ENCODE results near the gene BRD9.
"Not testable (repeated sequence)": the region's sequence is repeated elsewhere in the genome, so short reads cannot be mapped to it uniquely, and the experiment has no call there.

GRCh38 chr5:940741-941140 is 48.1 kb upstream of the BRD9 start:
- TF ChIP-seq POLR2AphosphoS5 (IDR thresholded peaks at IDR 0.05; ENCODE audit: low read depth); GABPA (IDR thresholded peaks at IDR 0.05; ENCODE audit: low read depth); SPI1 (IDR thresholded peaks at IDR 0.05; ENCODE audit: borderline replicate concordance, low read depth): not testable (repeated sequence)
- TF ChIP-seq, protein P1, sequence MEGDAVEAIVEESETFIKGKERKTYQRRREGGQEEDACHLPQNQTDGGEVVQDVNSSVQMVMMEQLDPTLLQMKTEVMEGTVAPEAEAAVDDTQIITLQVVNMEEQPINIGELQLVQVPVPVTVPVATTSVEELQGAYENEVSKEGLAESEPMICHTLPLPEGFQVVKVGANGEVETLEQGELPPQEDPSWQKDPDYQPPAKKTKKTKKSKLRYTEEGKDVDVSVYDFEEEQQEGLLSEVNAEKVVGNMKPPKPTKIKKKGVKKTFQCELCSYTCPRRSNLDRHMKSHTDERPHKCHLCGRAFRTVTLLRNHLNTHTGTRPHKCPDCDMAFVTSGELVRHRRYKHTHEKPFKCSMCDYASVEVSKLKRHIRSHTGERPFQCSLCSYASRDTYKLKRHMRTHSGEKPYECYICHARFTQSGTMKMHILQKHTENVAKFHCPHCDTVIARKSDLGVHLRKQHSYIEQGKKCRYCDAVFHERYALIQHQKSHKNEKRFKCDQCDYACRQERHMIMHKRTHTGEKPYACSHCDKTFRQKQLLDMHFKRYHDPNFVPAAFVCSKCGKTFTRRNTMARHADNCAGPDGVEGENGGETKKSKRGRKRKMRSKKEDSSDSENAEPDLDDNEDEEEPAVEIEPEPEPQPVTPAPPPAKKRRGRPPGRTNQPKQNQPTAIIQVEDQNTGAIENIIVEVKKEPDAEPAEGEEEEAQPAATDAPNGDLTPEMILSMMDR (IDR thresholded peaks at IDR 0.05; ENCODE audit: insufficient read depth, low read length), result not testable (repeated sequence)
- TF ChIP-seq, protein P2, sequence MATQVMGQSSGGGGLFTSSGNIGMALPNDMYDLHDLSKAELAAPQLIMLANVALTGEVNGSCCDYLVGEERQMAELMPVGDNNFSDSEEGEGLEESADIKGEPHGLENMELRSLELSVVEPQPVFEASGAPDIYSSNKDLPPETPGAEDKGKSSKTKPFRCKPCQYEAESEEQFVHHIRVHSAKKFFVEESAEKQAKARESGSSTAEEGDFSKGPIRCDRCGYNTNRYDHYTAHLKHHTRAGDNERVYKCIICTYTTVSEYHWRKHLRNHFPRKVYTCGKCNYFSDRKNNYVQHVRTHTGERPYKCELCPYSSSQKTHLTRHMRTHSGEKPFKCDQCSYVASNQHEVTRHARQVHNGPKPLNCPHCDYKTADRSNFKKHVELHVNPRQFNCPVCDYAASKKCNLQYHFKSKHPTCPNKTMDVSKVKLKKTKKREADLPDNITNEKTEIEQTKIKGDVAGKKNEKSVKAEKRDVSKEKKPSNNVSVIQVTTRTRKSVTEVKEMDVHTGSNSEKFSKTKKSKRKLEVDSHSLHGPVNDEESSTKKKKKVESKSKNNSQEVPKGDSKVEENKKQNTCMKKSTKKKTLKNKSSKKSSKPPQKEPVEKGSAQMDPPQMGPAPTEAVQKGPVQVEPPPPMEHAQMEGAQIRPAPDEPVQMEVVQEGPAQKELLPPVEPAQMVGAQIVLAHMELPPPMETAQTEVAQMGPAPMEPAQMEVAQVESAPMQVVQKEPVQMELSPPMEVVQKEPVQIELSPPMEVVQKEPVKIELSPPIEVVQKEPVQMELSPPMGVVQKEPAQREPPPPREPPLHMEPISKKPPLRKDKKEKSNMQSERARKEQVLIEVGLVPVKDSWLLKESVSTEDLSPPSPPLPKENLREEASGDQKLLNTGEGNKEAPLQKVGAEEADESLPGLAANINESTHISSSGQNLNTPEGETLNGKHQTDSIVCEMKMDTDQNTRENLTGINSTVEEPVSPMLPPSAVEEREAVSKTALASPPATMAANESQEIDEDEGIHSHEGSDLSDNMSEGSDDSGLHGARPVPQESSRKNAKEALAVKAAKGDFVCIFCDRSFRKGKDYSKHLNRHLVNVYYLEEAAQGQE (IDR thresholded peaks at IDR 0.05; ENCODE audit: insufficient replicate concordance, low read depth), result not testable (repeated sequence)

All from HL-60 (cell line).